H1 (cell line): Measurements from ENCODE around the gene THAP9. TPM values are rescaled to one million over a fixed set of nuclear protein-coding genes. Genes with fewer than 3 reads are reported as not detected.

ENCODE experiments used
- CTCF ChIA-PET: fragments of 300-600 bp; sonication (Branson Sonifier 250); formaldehyde crosslinking; loops from one replicate; lab custom pipeline; 2021; ENCODE audit not compliant: partially characterized antibody; lab: Charles Lee
- POLR2A ChIA-PET: fragments of 300-600 bp; sonication (Branson Sonifier 250); formaldehyde crosslinking; loops from one replicate; lab custom pipeline; 2021; ENCODE audit warnings: inconsistent platforms; ENCODE audit not compliant: partially characterized antibody; lab: Charles Lee
- DNase-seq, 2 experiments: peaks; one replicate each; pipeline versions ENCODE4 v3.0.0 to v3.0.0-alpha.2; 2010 to 2022; ENCODE audit warnings: low spot score in 2 of 2, low read depth in 1 of 2, mixed read lengths in 1 of 2
- FAIRE-seq: peaks from 2 replicates; lab custom pipeline; 2011; peaks lifted over from hg19 to GRCh38; lab: Jason Lieb, UNC
- H2AFZ ChIP-seq: 2 replicates; pipeline ENCODE4 v1.8.1; 2012; ENCODE audit warnings: low read length, inconsistent platforms
- H2AK5ac ChIP-seq: 2 replicates; pipeline ENCODE4 v1.6.1; 2013; ENCODE audit warnings: low read depth, low read length
- H2BK120ac ChIP-seq: replicated peaks from 2 replicates; pipeline ENCODE3; 2013; ENCODE audit warnings: low read depth, low read length, inconsistent platforms
- H2BK12ac ChIP-seq: 2 replicates; pipeline ENCODE4 v1.6.1; 2013; ENCODE audit warnings: low read depth, low read length
- H2BK15ac ChIP-seq: 2 replicates; pipeline ENCODE4 v1.6.1; 2013; ENCODE audit warnings: low read length
- H2BK20ac ChIP-seq: 2 replicates; pipeline ENCODE4 v1.6.1; 2013; ENCODE audit warnings: low read length
- H2BK5ac ChIP-seq: 2 replicates; pipeline ENCODE4 v1.6.1; 2013; ENCODE audit warnings: low read depth, low read length
- H3K14ac ChIP-seq: 2 replicates; pipeline ENCODE4 v1.6.1; 2013; ENCODE audit warnings: inconsistent platforms; ENCODE audit not compliant: insufficient read length
- H3K18ac ChIP-seq: 2 replicates; pipeline ENCODE4 v1.6.1; 2013; ENCODE audit warnings: low read length; ENCODE audit errors: extremely low read depth
- H3K23ac ChIP-seq: 2 replicates; pipeline ENCODE4 v1.6.1; 2013; ENCODE audit warnings: inconsistent platforms; ENCODE audit not compliant: insufficient read length
- H3K23me2 ChIP-seq: 2 replicates; pipeline ENCODE4 v1.6.1; 2013; ENCODE audit warnings: low read depth, low read length
- H3K27ac ChIP-seq: 2 replicates; pipeline ENCODE4 v1.6.1; 2011; ENCODE audit warnings: low read depth, low read length, inconsistent platforms
- H3K27me3 ChIP-seq, 4 experiments: replicated peaks in 1 of 4; 1 replicate in 1 of 4; 2 replicates in 3 of 4; pipeline versions ENCODE4 v1.6.1 to v1.8.1; 2011 to 2013; ENCODE audit warnings: low read length in 3 of 4, mild to moderate bottlenecking in 3 of 4, inconsistent platforms in 2 of 4, mixed read lengths in 2 of 4, moderate library complexity in 1 of 4; ENCODE audit not compliant: control insufficient read depth in 3 of 4, insufficient read depth in 3 of 4; ENCODE audit errors: extremely low read depth in 1 of 4
- H3K36me3 ChIP-seq, 4 experiments: 2 replicates each; pipeline versions ENCODE4 v1.6.1 to v1.8.1; 2011 to 2013; ENCODE audit warnings: mild to moderate bottlenecking in 4 of 4, low read length in 3 of 4, moderate library complexity in 2 of 4, control low read depth in 1 of 4, inconsistent platforms in 1 of 4; ENCODE audit not compliant: insufficient read depth in 4 of 4, control insufficient read depth in 2 of 4
- H3K4ac ChIP-seq: replicated peaks from 2 replicates; pipeline ENCODE3; 2013; ENCODE audit warnings: low read length, low read depth, mixed read lengths, inconsistent platforms; ENCODE audit not compliant: insufficient read length
- H3K4me1 ChIP-seq, 4 experiments: replicated peaks in 1 of 4; 1 replicate in 1 of 4; 2 replicates in 3 of 4; pipeline versions ENCODE4 v1.6.1 to v1.8.1; 2011 to 2013; ENCODE audit warnings: low read length in 3 of 4, inconsistent platforms in 2 of 4, mixed read lengths in 1 of 4; ENCODE audit not compliant: insufficient read depth in 4 of 4, control insufficient read depth in 3 of 4
- H3K4me2 ChIP-seq, 2 experiments: 2 replicates each; pipeline versions ENCODE4 v1.6.1 to v1.8.1; 2011 to 2013; ENCODE audit warnings: low read depth in 2 of 2, low read length in 2 of 2, control low read depth in 1 of 2, inconsistent platforms in 1 of 2, mild to moderate bottlenecking in 1 of 2; ENCODE audit not compliant: insufficient read depth in 1 of 2
- H3K4me3 ChIP-seq, 4 experiments: fragments of 200-600, 300-600 bp in 1 of 4; sonication (generic), shearing (Covaris generic), sonication (Bioruptor Twin) in 1 of 4; 2 replicates each; pipeline versions ENCODE4 v1.5.1 to v1.8.1; 2011 to 2016; ENCODE audit warnings: low read length in 4 of 4, low read depth in 3 of 4, control low read depth in 2 of 4, inconsistent platforms in 2 of 4, mild to moderate bottlenecking in 2 of 4, mixed read lengths in 1 of 4, moderate library complexity in 1 of 4; ENCODE audit not compliant: insufficient read depth in 2 of 4; ENCODE audit errors: extremely low read depth in 1 of 4
- H3K56ac ChIP-seq: replicated peaks from 2 replicates; pipeline ENCODE3; 2013; ENCODE audit warnings: low read depth, mild to moderate bottlenecking, mixed read lengths, low read length, inconsistent platforms; ENCODE audit not compliant: insufficient read length
- H3K79me1 ChIP-seq: 2 replicates; pipeline ENCODE4 v1.6.1; 2013; ENCODE audit warnings: low read depth, low read length, control low read depth
- H3K79me2 ChIP-seq, 2 experiments: 2 replicates each; pipeline versions ENCODE4 v1.6.1 to v1.8.1; 2012 to 2013; ENCODE audit warnings: low read length in 2 of 2, mild to moderate bottlenecking in 2 of 2, inconsistent platforms in 1 of 2; ENCODE audit not compliant: insufficient read depth in 2 of 2, control insufficient read depth in 1 of 2
- H3K9ac ChIP-seq, 4 experiments: replicated peaks in 1 of 4; 1 replicate in 1 of 4; 2 replicates in 3 of 4; pipeline versions ENCODE4 v1.6.1 to v1.8.1; 2011 to 2013; ENCODE audit warnings: low read depth in 3 of 4, low read length in 3 of 4, control low read depth in 2 of 4, mild to moderate bottlenecking in 2 of 4, moderate library complexity in 2 of 4, inconsistent platforms in 1 of 4; ENCODE audit errors: extremely low read depth in 1 of 4
- H3K9me3 ChIP-seq, 2 experiments: 2 replicates each; pipeline versions ENCODE4 v1.6.1 to v1.8.1; 2012 to 2013; ENCODE audit warnings: mild to moderate bottlenecking in 2 of 2, moderate library complexity in 2 of 2, control low read depth in 1 of 2, inconsistent platforms in 1 of 2, low read depth in 1 of 2, low read length in 1 of 2, mixed read lengths in 1 of 2; ENCODE audit not compliant: insufficient read depth in 2 of 2
- H4K20me1 ChIP-seq, 2 experiments: replicated peaks in 1 of 2; 2 replicates each; pipeline versions ENCODE3 to v1.8.1; 2011 to 2013; ENCODE audit warnings: inconsistent platforms in 2 of 2, low read length in 2 of 2, mild to moderate bottlenecking in 1 of 2; ENCODE audit not compliant: insufficient read depth in 2 of 2, control insufficient read depth in 1 of 2
- H4K5ac ChIP-seq: 2 replicates; pipeline ENCODE4 v1.6.1; 2013; ENCODE audit warnings: low read length, low read depth, mixed read lengths, inconsistent platforms; ENCODE audit not compliant: insufficient read length
- H4K8ac ChIP-seq: 2 replicates; pipeline ENCODE4 v1.8.0; 2013; ENCODE audit warnings: mild to moderate bottlenecking, moderate library complexity, low read length, inconsistent platforms; ENCODE audit not compliant: insufficient read depth; ENCODE audit errors: extremely low read depth
- H4K91ac ChIP-seq: replicated peaks from 2 replicates; pipeline ENCODE3; 2013; ENCODE audit warnings: low read length, mixed read lengths, inconsistent platforms; ENCODE audit not compliant: insufficient read length
- HDAC6 ChIP-seq: IDR thresholded peaks from one replicate; pipeline ENCODE4 v1.7.1; 2012; ENCODE audit warnings: low read depth, mild to moderate bottlenecking, inconsistent platforms, low read length, moderate library complexity
- NRF1 ChIP-seq: IDR thresholded peaks from 2 replicates; pipeline ENCODE4 v1.6.1; 2011; ENCODE audit warnings: mild to moderate bottlenecking, low read depth, low read length, improper control_type of control experiment
- SIRT6 ChIP-seq: IDR thresholded peaks from one replicate; pipeline ENCODE4 v1.7.1; 2012; ENCODE audit warnings: low read length, inconsistent platforms
- TCF12 ChIP-seq: IDR thresholded peaks from 2 replicates; pipeline ENCODE4 v1.6.1; 2011; ENCODE audit warnings: low read depth, mild to moderate bottlenecking, low read length
- WGBS, 2 experiments: shearing (Covaris generic) in 1 of 2; methylation state at CpG; one replicate each; pipeline versions ENCODE4 v1.1.6 to v1.1.7; 2013 to 2015; ENCODE audit warnings: low lambda C conversion rate in 2 of 2, mixed read lengths in 2 of 2, inconsistent platforms in 1 of 2, low coverage in 1 of 2, missing lambda C conversion rate in 1 of 2; ENCODE audit not compliant: insufficient replicate concordance in 2 of 2, insufficient coverage in 1 of 2, insufficient read length in 1 of 2; ENCODE audit errors: extremely low coverage in 1 of 2, missing lambda C conversion rate in 1 of 2; 5-methylcytosine and 5-hydroxymethylcytosine counted together
- polyA plus RNA-seq, 7 experiments: library from polyadenylated mRNA; depleted of rRNA in 3 of 7; stranded (reverse) in 5 of 7; unstranded in 2 of 7; fragments of >200 nt in 5 of 7; fragments of 200-250 nt in 2 of 7; gene quantifications; 1 replicate in 5 of 7; 2 replicates in 1 of 7; 4 replicates in 1 of 7; pipeline versions ENCODE4 v1.2.1 to v1.2.3, GENCODE V29; 2011 to 2013; ENCODE audit warnings: missing spikeins in 2 of 7, mixed read lengths in 2 of 7
- total RNA-seq: library from RNA; stranded (reverse); fragmentation: NEBNext Ultra II Directional; extraction: Animal tissue kit (Norgen Biotek cat#: 25700); gene quantifications from 2 replicates; pipeline ENCODE4 v1.2.1, GENCODE V29; 2021

Gene THAP9
- total and polyA plus RNA-seq, 2 of the 8 experiments (the other 6 are each of a cell fraction or from before 2014, with no cell fraction given): 6.1 to 13.2 TPM

DNA sequence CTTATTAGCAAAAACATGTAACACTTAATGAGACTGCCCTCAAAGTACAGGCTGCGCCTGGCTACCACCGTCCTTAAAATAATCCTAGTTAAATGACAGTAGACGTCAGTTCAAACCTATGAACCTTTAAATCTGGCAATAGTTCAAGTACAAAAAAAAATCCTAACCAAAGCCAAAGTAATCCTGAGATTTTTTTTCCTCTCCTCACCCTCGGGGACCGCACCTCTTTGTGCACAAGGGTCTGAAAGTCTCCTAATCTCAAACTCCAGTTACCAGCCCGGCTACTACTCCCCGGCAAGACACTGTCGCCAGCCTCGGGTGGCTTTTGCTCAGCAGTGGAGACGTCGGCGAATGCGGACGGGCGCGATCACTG, 10.0 kb upstream of the THAP9 start:
- no peaks in the 10 kb centered on the region for H3K9me3 ChIP-seq
- no peaks in the 10 kb centered on the region for H3K79me1 ChIP-seq
- CTCF ChIA-PET: no interaction called here
- no peak overlapping the region for H2BK12ac ChIP-seq
- H3K14ac ChIP-seq: peak overlapping the region; percentile 82
- H3K4me1 ChIP-seq: peaks cover 0 to 3% (median 1%) of the 10 kb centered on the region in 4 experiments; a peak in 2 of 7 replicates
- no peak overlapping the region; the same call in 1 of the 2 replicates for H2AK5ac ChIP-seq
- H3K36me3 ChIP-seq: peaks cover 11 to 27% (median 18%) of the 10 kb centered on the region in 4 experiments; a peak in 7 of 8 replicates
- peak overlapping the region; percentile 83 to 94 (median 94) for H3K9ac ChIP-seq
- no peak for TF ChIP-seq NRF1
- no peak for TF ChIP-seq SIRT6
- no peak for TF ChIP-seq HDAC6
- TF ChIP-seq TCF12: no peak
- TF ChIP-seq, all 59 proteins: peak for 0
- Histone ChIP-seq H3K4me2 (peak overlapping the region; percentile 74 to 77), H3K56ac (peak overlapping the region; percentile 83), H4K5ac (peak overlapping the region; percentile 89), H3K79me2 (peaks cover 5 to 59% of the 10 kb centered on the region in 2 experiments), H4K8ac (peak overlapping the region; percentile 93), H2BK5ac (peak overlapping the region; percentile 85), H3K23me2 (peaks cover 2% of the 10 kb centered on the region), H2BK20ac (no peak overlapping the region), H4K91ac (peak overlapping the region; percentile 84), H4K20me1 (peaks cover 3 to 5% of the 10 kb centered on the region in 2 experiments), H2AFZ (no peak overlapping the region), H2BK120ac (no peak overlapping the region), H3K27me3 (no peaks in the 10 kb centered on the region), H3K4ac (no peak overlapping the region), H2BK15ac (no peak overlapping the region), H3K27ac (peak overlapping the region; percentile 89), H3K4me3 (peak overlapping the region; percentile 93 to 100 (median 96)), H3K18ac (no peak overlapping the region; the same call in 1 of the 2 replicates), H3K23ac (no peak overlapping the region)
- WGBS, 2 experiments: 2% methylated on average over 16 of the region's 16 CpGs; no CpG with 5 or more reads in 1 of the 2 experiments
- DNase-seq (no peak), FAIRE-seq (no peak)
- POLR2A ChIA-PET: interaction anchor here (1.0 to 9.1 kb wide), 2 partner anchors 11 kb away, joined by 3 to 86 read pairs; partner anchors contain the start of gene THAP9
